ENCODE data around the gene SULT1A3. TPM values are rescaled to one million over a fixed set of nuclear protein-coding genes. Genes with fewer than 3 reads are reported as not detected.

SULT1A3 gene
- 7.8 TPM for total RNA-seq

GRCh38 chr16:30199049-30199448 is at the start of gene SULT1A3:
SULT1A3 (plus strand) TSS chr16:30199255; CDS start chr16:30200729, 1,474 bp downstream.

GRCh38 chr16:30183233-30184095 is 15.6 kb upstream of the SULT1A3 start, which contains the start of gene CORO1A:
CORO1A (plus strand) TSS chr16:30183602; CDS start chr16:30185210, 1,608 bp downstream.

GRCh38 chr16:30193615-30194014 is 5.4 kb upstream of the SULT1A3 start, which contains the start of the genes BOLA2B and SLX1A:
BOLA2B (minus strand) TSS chr16:30193666; CDS start chr16:30193595, 71 bp downstream.
SLX1A (plus strand) TSS chr16:30193875; CDS start chr16:30194085, 210 bp downstream.

GRCh38 chr16:30248379-30248778 is 49.3 kb downstream of the SULT1A3 start, which contains the start of gene NPIPB13:
NPIPB13 (minus strand) TSS chr16:30248479; CDS start chr16:30245573, 2,906 bp downstream.

Small RNA genes lying within 50 kb of the gene (small RNA-seq; reads per million reads assigned to genes)
- gene AC106782.4 (ENCODE audit: low replicate concordance): not detected

Other genes starting within 250 kb of the SULT1A3 start
- gene TMEM219, start 237.2 kb upstream of the SULT1A3 start, total RNA-seq: 25.4 TPM
- gene TAOK2, start 225.4 kb upstream of the SULT1A3 start, total RNA-seq: 55.4 TPM
- 18.8 TPM for gene HIRIP3, start 203.6 kb upstream of the SULT1A3 start, total RNA-seq
- gene INO80E, start 203.0 kb upstream of the SULT1A3 start, total RNA-seq: 22.8 TPM
- 17.2 TPM for gene DOC2A, start 188.2 kb upstream of the SULT1A3 start, total RNA-seq
- gene C16orf92, start 176.1 kb upstream of the SULT1A3 start, total RNA-seq: not detected
- 24.4 TPM for gene TLCD3B, start 168.0 kb upstream of the SULT1A3 start, total RNA-seq
- gene ALDOA, start 133.5 kb upstream of the SULT1A3 start, total RNA-seq: 89.8 TPM
- 60.4 TPM for gene PPP4C, start 123.3 kb upstream of the SULT1A3 start, total RNA-seq
- gene TBX6, start 107.3 kb upstream of the SULT1A3 start, total RNA-seq: 0.31 TPM
- gene YPEL3, start 103.0 kb upstream of the SULT1A3 start, total RNA-seq: 29.1 TPM
- gene GDPD3, start 85.7 kb upstream of the SULT1A3 start, total RNA-seq: 1.9 TPM
- gene MAPK3, start 76.0 kb upstream of the SULT1A3 start, total RNA-seq: 26.0 TPM
- 26.3 TPM for gene CORO1A, start 15.7 kb upstream of the SULT1A3 start, total RNA-seq
- 16.9 TPM for gene BOLA2B, start 5.6 kb upstream of the SULT1A3 start, total RNA-seq
- gene SLX1A, start 5.4 kb upstream of the SULT1A3 start, total RNA-seq: 27.2 TPM
- gene NPIPB13, start 49.2 kb downstream of the SULT1A3 start, total RNA-seq: 8.5 TPM
- gene CD2BP2, start 156.1 kb downstream of the SULT1A3 start, total RNA-seq: 42.9 TPM
- 33.2 TPM for gene TBC1D10B, start 171.2 kb downstream of the SULT1A3 start, total RNA-seq
- gene MYL11, start 175.5 kb downstream of the SULT1A3 start, total RNA-seq: not detected
- 0.94 TPM for gene SEPTIN1, start 183.3 kb downstream of the SULT1A3 start, total RNA-seq
- 31.0 TPM for gene ZNF48, start 196.2 kb downstream of the SULT1A3 start, total RNA-seq
- gene ZNF771, start 208.4 kb downstream of the SULT1A3 start, total RNA-seq: 11.6 TPM
- gene DCTPP1, start 230.8 kb downstream of the SULT1A3 start, total RNA-seq: 16.3 TPM
- gene SEPHS2, start 246.6 kb downstream of the SULT1A3 start, total RNA-seq: 8.1 TPM

All from parietal lobe (tissue), 2 donors.